Measurements from ENCODE around the gene FUCA1. TPM values are rescaled to one million over a fixed set of nuclear protein-coding genes. Genes with fewer than 3 reads are reported as not detected.

The FUCA1 gene
- total RNA-seq, 4 donors from 2014 or later: 30.4 to 231 (median 92.9) TPM

DNA sequence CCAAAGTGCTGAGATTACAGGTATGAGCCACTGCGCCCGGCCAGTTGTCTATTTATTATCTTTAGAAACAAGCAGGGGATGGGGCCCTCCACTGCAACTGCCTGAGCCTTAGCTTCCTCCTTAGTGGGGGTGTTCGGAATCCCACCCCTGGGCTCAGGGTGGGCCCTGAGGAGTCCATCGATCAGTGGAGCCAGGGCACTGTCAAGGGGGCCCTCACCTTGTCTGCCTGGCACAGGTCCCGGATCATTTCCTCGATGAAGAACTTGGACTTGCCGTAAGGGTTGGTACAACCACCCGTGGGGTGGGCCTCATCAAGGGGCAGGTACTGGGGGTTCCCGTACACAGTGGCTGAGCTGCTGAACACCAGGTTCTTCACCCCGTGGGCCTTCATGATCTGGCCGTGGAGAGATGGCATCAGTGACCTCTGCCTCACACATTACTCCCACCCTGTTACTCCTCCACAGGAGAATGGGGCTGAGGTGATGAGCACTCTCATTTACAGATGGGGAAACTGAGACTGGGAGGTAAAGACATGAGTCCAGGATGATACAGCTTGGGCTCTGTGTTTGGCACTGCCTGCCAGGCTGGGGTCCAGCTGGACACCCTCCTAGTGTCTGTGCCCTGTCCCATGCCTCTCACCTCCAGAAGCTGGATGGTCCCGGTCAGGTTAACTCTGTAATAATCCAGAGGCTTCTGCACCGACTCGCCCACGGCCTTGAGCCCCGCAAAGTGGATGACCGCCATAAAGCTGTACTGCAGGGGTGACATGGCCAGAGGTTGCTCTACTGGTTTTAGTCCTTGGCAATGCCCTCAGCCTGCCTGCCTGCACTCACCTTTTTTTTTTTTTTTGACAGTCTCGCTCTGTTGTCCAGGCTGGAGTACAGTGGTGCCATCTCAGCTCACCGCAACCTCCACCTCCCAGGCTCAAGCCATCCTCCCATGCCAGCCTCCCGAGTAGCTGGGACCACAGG lies 70.3 kb downstream of the FUCA1 start:
- H3K27ac ChIP-seq: peak overlapping the region; percentile 45 to 96 (median 93)
- peaks cover 14 to 51% (median 41%) of the 10 kb centered on the region in 4 donors for H3K4me1 ChIP-seq
- intact Hi-C loops (cut with DNase I; ENCODE audit: low total_unique reads): no loop called here

DNA sequence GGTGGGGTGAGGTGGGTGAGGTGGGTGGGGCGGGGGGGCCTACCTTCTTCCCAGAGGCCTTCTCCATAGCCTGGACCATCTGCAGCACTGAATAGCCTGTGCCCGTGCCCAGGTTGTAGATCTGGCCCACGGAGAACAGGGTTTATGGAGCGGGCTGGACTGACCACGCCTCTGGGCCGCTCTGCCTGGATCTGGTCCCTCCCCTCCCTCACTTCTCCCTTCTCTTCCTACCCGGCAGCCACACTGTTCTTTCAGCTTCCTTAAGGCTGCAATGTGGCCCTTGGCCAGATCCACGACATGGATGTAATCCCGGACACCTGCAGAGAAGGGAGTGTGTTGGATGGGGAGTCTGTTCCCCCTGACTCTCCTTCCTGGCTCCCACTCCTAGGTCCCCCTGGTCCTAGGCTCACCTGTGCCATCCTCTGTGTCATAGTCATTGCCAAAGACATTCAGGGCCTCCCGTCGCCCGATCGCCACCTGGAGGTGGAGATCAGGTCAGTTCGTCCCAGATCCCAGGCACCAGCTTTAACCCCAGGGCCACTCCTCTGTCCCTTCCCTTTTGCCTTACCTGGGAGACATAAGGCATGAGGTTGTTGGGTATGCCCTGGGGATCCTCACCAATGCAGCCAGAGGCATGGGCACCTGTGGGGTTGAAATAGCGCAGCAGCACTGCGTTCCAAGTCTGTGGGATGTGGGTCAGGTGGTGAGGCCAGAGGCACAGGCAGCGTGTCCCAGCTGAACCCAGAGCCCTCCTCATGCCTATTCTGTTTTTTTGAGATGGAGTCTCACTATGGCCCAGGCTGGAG lies 71.4 kb downstream of the FUCA1 start:
- in situ Hi-C loops (cut with MboI; ENCODE audit: low pct_ligation_motif_present in 1 of 4, low pct_unique_long_range_greater_than_20kb in 1 of 4, low sequenced_read_pairs in 3 of 4): no loop called here
- TF ChIP-seq, protein P1, sequence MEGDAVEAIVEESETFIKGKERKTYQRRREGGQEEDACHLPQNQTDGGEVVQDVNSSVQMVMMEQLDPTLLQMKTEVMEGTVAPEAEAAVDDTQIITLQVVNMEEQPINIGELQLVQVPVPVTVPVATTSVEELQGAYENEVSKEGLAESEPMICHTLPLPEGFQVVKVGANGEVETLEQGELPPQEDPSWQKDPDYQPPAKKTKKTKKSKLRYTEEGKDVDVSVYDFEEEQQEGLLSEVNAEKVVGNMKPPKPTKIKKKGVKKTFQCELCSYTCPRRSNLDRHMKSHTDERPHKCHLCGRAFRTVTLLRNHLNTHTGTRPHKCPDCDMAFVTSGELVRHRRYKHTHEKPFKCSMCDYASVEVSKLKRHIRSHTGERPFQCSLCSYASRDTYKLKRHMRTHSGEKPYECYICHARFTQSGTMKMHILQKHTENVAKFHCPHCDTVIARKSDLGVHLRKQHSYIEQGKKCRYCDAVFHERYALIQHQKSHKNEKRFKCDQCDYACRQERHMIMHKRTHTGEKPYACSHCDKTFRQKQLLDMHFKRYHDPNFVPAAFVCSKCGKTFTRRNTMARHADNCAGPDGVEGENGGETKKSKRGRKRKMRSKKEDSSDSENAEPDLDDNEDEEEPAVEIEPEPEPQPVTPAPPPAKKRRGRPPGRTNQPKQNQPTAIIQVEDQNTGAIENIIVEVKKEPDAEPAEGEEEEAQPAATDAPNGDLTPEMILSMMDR (IDR thresholded peaks at IDR 0.05): peak in 4 of 5 experiments; percentile 18 to 52 (median 40)
- TF ChIP-seq POLR2AphosphoS5 (IDR thresholded peaks at IDR 0.05) (peak in 1 of 3 donors; percentile 8), POLR2A (IDR thresholded peaks at IDR 0.05) (peak; percentile 11), EP300 (IDR thresholded peaks at IDR 0.05; ENCODE audit: low read depth) (no peak)
- DNase-seq: peak; percentile 64
- H3K9me3 ChIP-seq: no peaks in the 10 kb centered on the region
- peak overlapping the region; percentile 44 to 50 (median 45) for H3K27ac ChIP-seq
- no peak overlapping the region for H3K4me3 ChIP-seq
- H3K4me1 ChIP-seq: peaks cover 20 to 59% (median 50%) of the 10 kb centered on the region in 4 donors
- H3K27me3 ChIP-seq: no peaks in the 10 kb centered on the region
- no peaks in the 10 kb centered on the region for H3K36me3 ChIP-seq
- intact Hi-C loops (cut with DNase I; ENCODE audit: low total_unique reads): no loop called here
- WGBS, 2 donors (ENCODE audit: low coverage in 1 of 2): 53% methylated on average over 10 of the region's 17 CpGs; no CpG with 5 or more reads in 1 of the 2 donors

More for the DNA sequence above, 70.3 kb downstream of the FUCA1 start:
- in situ Hi-C loops (cut with MboI; ENCODE audit: low pct_ligation_motif_present in 1 of 4, low pct_unique_long_range_greater_than_20kb in 1 of 4, low sequenced_read_pairs in 3 of 4): no loop called here
- WGBS, 2 donors (ENCODE audit: low coverage in 1 of 2): 80 to 83% methylated on average over 1 to 19 of the region's 20 CpGs
- DNase-seq: no peak
- no peaks in the 10 kb centered on the region for H3K36me3 ChIP-seq
- H3K27me3 ChIP-seq: no peaks in the 10 kb centered on the region
- no peaks in the 10 kb centered on the region for H3K9me3 ChIP-seq
- H3K4me3 ChIP-seq: no peak overlapping the region
- TF ChIP-seq POLR2AphosphoS5 (IDR thresholded peaks at IDR 0.05) (no peak), POLR2A (IDR thresholded peaks at IDR 0.05) (peak; percentile 7)

GRCh38 chr1:23795676-23796465 lies 72.2 kb downstream of the FUCA1 start:
- Histone ChIP-seq H3K9me3 (no peaks in the 10 kb centered on the region), H3K4me3 (no peak overlapping the region), H3K27ac (peak overlapping the region; percentile 44 to 50 (median 45)), H3K36me3 (no peaks in the 10 kb centered on the region), H3K27me3 (no peaks in the 10 kb centered on the region), H3K4me1 (peaks cover 19 to 55% (median 45%) of the 10 kb centered on the region in 4 donors)
- 69% methylated on average over 12 of the region's 16 CpGs; no CpG with 5 or more reads in 1 of the 2 donors for WGBS, 2 donors (ENCODE audit: low coverage in 1 of 2)
- in situ Hi-C loops (cut with MboI; ENCODE audit: low pct_ligation_motif_present in 1 of 4, low pct_unique_long_range_greater_than_20kb in 1 of 4, low sequenced_read_pairs in 3 of 4): no loop called here
- intact Hi-C loops (cut with DNase I; ENCODE audit: low total_unique reads): no loop called here
- DNase-seq: no peak
- TF ChIP-seq POLR2A (IDR thresholded peaks at IDR 0.05) (no peak), EP300 (IDR thresholded peaks at IDR 0.05; ENCODE audit: low read depth) (no peak), POLR2AphosphoS5 (IDR thresholded peaks at IDR 0.05) (no peak)
- TF ChIP-seq, protein P1 (IDR thresholded peaks at IDR 0.05): no peak

Other genes starting within 250 kb of the FUCA1 start
- 100 to 1,000 TPM; 382 to 822 (median 494) TPM for gene RPL11, start 176.5 kb downstream of the FUCA1 start, total RNA-seq
- 10 to 100 TPM in 3 of 4 donors, 1 to 10 TPM in 1; 9.6 to 39.3 (median 33.2) TPM for gene ELOA, start 124.8 kb downstream of the FUCA1 start, total RNA-seq
- 10 to 100 TPM; 36.7 to 40.6 (median 38.9) TPM for gene PITHD1, start 89.9 kb downstream of the FUCA1 start, total RNA-seq
- 100 to 1,000 TPM in 1 of 4 donors, 10 to 100 TPM in 3; 23.1 to 110 (median 84.4) TPM for gene LYPLA2, start 77.1 kb downstream of the FUCA1 start, total RNA-seq
- gene GALE, start 67.5 kb downstream of the FUCA1 start, total RNA-seq: 100 to 1,000 TPM in 2 of 4 donors, 10 to 100 TPM in 2; 28.5 to 166 (median 124) TPM
- gene HMGCL, start 42.9 kb downstream of the FUCA1 start, total RNA-seq: 10 to 100 TPM; 59.8 to 83.4 (median 60.7) TPM
- 1 to 10 TPM in 2 of 4 donors, not detected in 2; 1.6 to 3.4 TPM for gene CNR2, start 45.1 kb upstream of the FUCA1 start, total RNA-seq
- gene PNRC2, start 91.5 kb upstream of the FUCA1 start, total RNA-seq: 100 to 1,000 TPM in 2 of 4 donors, 10 to 100 TPM in 2; 98.0 to 136 (median 111) TPM
- gene SRSF10, start 112.0 kb upstream of the FUCA1 start, total RNA-seq: 100 to 1,000 TPM in 1 of 4 donors, 10 to 100 TPM in 3; 58.4 to 140 (median 91.3) TPM
- 1 to 10 TPM in 3 of 4 donors, under 1 TPM in 1; 0.60 to 7.5 (median 3.0) TPM for gene MYOM3, start 243.8 kb upstream of the FUCA1 start, total RNA-seq

All from transverse colon (tissue), 4 donors.